Measurements from ENCODE around the gene LNX1.

The LNX1 gene

DNA sequence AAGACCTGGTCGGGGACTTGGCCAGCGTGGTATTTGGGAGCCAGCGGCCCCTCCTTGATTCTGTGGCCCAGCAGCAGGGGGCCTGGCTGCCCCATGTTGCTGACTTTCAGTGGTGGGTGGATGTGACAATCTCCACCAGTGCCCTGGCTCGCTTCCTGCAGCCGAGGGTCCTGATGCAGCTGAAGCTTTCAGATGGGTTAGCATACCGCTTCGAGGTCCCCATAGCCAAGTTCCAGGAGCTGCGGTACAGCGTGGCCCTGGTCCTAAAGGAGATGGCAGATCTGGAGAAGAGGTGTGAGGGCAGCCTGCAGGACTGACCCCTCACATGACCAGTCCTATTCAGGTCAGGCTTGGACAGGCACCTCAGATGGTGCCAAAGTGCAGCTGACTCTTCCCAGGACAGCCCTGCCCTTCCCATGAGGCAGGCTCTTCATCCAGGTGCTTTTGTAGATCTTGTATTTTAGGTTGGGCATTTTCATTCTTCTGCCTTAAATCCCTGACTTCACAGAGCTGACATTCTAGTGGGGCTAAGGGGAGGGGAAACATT, 15.1 kb downstream of the LNX1 start:
- H3K4me3 ChIP-seq (ENCODE audit: low read length) = no peak overlapping the region
- TF ChIP-seq, protein P1, sequence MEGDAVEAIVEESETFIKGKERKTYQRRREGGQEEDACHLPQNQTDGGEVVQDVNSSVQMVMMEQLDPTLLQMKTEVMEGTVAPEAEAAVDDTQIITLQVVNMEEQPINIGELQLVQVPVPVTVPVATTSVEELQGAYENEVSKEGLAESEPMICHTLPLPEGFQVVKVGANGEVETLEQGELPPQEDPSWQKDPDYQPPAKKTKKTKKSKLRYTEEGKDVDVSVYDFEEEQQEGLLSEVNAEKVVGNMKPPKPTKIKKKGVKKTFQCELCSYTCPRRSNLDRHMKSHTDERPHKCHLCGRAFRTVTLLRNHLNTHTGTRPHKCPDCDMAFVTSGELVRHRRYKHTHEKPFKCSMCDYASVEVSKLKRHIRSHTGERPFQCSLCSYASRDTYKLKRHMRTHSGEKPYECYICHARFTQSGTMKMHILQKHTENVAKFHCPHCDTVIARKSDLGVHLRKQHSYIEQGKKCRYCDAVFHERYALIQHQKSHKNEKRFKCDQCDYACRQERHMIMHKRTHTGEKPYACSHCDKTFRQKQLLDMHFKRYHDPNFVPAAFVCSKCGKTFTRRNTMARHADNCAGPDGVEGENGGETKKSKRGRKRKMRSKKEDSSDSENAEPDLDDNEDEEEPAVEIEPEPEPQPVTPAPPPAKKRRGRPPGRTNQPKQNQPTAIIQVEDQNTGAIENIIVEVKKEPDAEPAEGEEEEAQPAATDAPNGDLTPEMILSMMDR (conservative IDR thresholded peaks at IDR 0.05; ENCODE audit: low read length) = no peak
- DNase-seq (ENCODE audit: low read depth) = no peak

DNA sequence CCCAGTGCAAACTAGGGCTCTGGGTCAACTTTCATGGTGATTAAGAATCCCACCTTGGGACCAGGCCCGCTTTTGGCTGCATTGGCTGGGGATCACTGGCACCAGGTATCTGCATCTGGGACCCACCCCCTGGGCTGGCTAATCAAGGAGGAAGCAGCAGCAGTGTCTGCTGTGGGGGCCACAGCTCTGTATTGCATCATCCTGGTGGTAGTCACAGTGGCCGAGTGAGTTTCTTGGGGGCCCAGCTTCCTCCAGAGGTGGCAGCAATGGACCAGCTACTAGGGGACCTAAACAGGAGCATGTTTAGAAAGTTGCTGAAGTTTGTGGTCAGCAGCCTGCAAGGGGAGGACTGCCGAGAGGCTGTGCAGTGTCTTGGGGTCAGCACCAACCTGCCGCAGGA, 15.7 kb downstream of the LNX1 start:
- H3K4me3 ChIP-seq (ENCODE audit: low read length) = no peak overlapping the region
- TF ChIP-seq, protein P1 (conservative IDR thresholded peaks at IDR 0.05; ENCODE audit: low read length) = no peak
- DNase-seq (ENCODE audit: low read depth) = no peak

DNA sequence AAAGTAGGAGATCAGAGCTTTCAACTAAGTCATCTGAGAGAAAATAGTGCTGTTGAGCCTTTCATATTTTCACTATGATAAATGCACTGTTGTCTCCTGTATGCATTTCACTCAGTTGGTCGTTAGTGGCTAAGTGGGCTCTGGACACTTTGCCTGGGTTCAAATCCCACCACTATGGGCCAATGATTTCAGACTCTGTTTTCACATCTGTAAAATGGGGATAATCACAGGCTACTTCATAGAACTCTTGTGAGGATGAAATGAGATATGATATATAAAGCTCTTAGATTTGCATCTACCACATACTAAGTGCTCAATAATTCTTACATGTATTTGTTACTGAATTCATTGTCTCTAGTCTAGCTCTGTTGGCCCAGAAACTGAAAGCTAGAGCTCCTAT, 16.8 kb downstream of the LNX1 start:
- TF ChIP-seq, protein P1 (conservative IDR thresholded peaks at IDR 0.05; ENCODE audit: low read length) = no peak
- no peak overlapping the region for H3K4me3 ChIP-seq (ENCODE audit: low read length)
- no peak for DNase-seq (ENCODE audit: low read depth)

DNA sequence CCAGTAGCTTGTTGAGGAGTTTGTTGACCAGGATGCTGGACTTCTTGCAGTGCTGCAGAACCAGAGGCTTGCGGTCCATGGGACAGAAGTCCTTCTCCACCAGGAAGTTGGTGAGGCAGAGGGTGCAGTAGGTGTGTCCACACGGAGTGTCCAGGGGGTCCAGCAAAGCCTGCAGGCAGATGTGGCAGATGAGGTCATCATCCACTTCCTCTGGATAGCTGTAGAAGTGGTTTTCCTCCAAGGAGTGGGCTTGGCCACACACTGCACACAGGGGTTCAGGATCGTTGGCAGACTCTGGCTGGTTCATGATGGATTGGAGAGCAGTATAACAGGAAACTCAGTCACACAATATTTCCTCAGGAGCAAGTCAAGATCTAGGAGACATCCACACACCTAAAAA, 17.6 kb downstream of the LNX1 start:
- TF ChIP-seq, protein P1 (conservative IDR thresholded peaks at IDR 0.05; ENCODE audit: low read length) = no peak
- H3K4me3 ChIP-seq (ENCODE audit: low read length) = no peak overlapping the region
- DNase-seq (ENCODE audit: low read depth) = no peak

DNA sequence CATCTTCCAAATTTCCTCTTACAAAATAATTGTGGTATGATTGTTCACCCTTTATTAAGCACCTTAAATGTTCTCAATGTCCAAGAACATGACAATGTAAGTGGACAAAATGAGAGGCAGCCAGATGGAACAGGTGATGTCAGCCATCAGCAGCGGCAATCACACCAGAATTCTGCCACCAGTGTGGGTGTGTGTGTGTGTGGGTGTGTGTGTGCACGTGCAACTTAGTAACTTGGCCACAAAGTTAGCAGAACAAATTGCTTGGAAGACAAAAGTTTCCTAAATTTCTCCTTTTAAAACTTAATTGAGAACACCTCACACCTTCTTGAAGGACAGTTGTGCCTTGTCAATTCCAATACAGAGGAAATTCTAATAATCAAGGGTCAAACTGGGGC, 18.7 kb downstream of the LNX1 start:
- DNase-seq (ENCODE audit: low read depth) = no peak
- no peak overlapping the region for H3K4me3 ChIP-seq (ENCODE audit: low read length)
- TF ChIP-seq, protein P1 (conservative IDR thresholded peaks at IDR 0.05; ENCODE audit: low read length) = no peak

DNA sequence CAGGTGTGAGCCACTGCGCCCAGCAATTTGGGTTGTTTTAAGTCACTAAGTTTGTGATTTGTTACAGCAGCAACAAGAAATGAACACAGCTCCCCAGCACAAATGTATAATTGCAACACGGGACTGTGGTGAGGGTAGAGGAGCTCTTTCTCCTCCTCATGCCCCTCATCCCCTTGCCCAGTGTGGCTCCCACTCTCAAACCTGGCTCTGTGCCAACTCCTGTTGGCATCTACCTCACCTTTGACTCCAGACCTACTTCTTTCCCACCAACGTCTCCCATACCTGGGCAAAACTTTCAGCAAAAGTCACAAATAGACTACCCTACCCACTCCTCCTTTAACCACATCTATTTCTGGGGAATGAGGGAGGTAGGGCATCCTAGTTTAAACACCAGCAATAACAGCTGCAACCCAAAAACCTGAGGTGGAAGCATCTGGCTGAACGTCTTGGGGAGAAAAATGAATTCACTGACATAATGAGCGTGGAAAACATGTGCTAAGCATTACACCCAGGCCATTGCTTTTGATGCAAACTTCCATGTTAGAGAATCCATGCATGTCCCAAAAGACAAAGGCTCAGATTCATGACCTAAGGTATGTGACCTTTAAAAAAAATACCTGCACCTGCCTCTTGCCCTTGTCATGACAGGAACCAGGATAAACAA, 19.2 kb downstream of the LNX1 start:
- DNase-seq (ENCODE audit: low read depth) = no peak
- H3K4me3 ChIP-seq (ENCODE audit: low read length) = no peak overlapping the region
- TF ChIP-seq, protein P1 (conservative IDR thresholded peaks at IDR 0.05; ENCODE audit: low read length) = no peak

DNA sequence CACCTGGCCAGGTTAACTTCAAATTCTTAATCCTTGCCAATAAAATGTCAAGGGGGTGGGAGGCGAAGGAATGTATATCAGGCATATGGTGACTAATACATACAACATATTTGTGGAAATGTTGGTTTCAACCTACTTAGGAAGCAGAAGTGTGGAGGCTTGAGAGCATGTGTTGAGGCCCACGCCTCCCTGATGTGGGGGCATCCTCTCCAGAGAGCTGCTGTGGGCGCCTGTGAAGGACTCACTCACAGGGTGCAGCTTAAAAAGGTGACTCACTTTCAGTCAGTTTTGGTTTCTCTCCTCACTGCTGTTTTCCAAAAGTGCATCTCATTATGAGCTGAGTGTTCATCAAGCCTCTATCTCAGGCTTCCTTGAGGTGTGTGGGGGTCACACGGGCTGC, 27.5 kb downstream of the LNX1 start:
- H3K4me3 ChIP-seq (ENCODE audit: low read length) = no peak overlapping the region
- TF ChIP-seq, protein P1 (conservative IDR thresholded peaks at IDR 0.05; ENCODE audit: low read length) = no peak
- peak; percentile 80 for DNase-seq (ENCODE audit: low read depth)
